Breast epithelium (tissue), 3 donors: Measurements from ENCODE around the gene TNFAIP1.

Experiments used
- CTCF ChIP-seq, 3 donors: fragments of 450-650 bp; IDR thresholded peaks; one replicate each; pipeline ENCODE4 v1.5.1; 2016 to 2017; ENCODE audit warnings: antibody characterized with exemption in 3 of 3, mild to moderate bottlenecking in 3 of 3, moderate library complexity in 3 of 3
- POLR2A ChIP-seq: fragments of 450-650 bp; IDR thresholded peaks from one replicate; pipeline ENCODE4 v1.6.1; 2016; ENCODE audit warnings: antibody characterized with exemption, mild to moderate bottlenecking, moderate library complexity

GRCh38 chr17:28370035-28370743 lies 34.6 kb downstream of the TNFAIP1 start, which contains the start of gene VTN:
- TF ChIP-seq CTCF (IDR thresholded peaks at IDR 0.05) (no peak), POLR2A (no peak)
